SK-N-SH (cell line): ENCODE results near the gene SLC25A42. TPM values are rescaled to one million over a fixed set of nuclear protein-coding genes. Genes with fewer than 3 reads are reported as not detected.

ENCODE experiments used
- CTCF ChIA-PET: fragments of 300-600, 350-600 bp; formaldehyde crosslinking; extraction: SDS; loops from one replicate; lab custom pipeline; 2021; lab: Yijun Ruan, JAX
- POLR2A ChIA-PET: fragments of 350-600 bp; sonication (Branson Sonifier 250); formaldehyde crosslinking; extraction: SDS; loops from one replicate; lab custom pipeline; 2020; ENCODE audit warnings: antibody characterized with exemption, inconsistent platforms; lab: Yijun Ruan, JAX
- DNase-seq: peaks from one replicate; pipeline ENCODE4 v3.0.0; 2012
- H2AFZ ChIP-seq: fragments of 200-600 bp; sonication (generic); 2 replicates; pipeline ENCODE4 v1.8.1; 2016; ENCODE audit warnings: antibody characterized with exemption, mild to moderate bottlenecking, low read depth
- H3F3A ChIP-seq: fragments of 200-600 bp; sonication (generic); replicated peaks from 2 replicates; pipeline ENCODE3; 2016; ENCODE audit warnings: antibody characterized with exemption, mild to moderate bottlenecking; ENCODE audit not compliant: insufficient read depth
- H3K27ac ChIP-seq, 2 experiments: fragments of 200-500 bp in 1 of 2; fragments of 200-600 bp in 1 of 2; sonication (Bioruptor generic) in 1 of 2; sonication (generic), shearing (Covaris generic) in 1 of 2; 2 replicates each; pipeline versions ENCODE4 v1.5.1 to v1.6.1; 2014 to 2016; ENCODE audit warnings: low read depth in 2 of 2, inconsistent platforms in 1 of 2, low read length in 1 of 2, mild to moderate bottlenecking in 1 of 2, mixed read lengths in 1 of 2
- H3K27me3 ChIP-seq: fragments of 200-600 bp; sonication (generic), shearing (Covaris generic); 2 replicates; pipeline ENCODE4 v1.6.1; 2016; ENCODE audit warnings: mixed run types; ENCODE audit not compliant: insufficient read depth
- H3K36me3 ChIP-seq, 2 experiments: fragments of 200-500 bp in 1 of 2; fragments of 200-600 bp in 1 of 2; sonication (Bioruptor generic) in 1 of 2; sonication (generic) in 1 of 2; replicated peaks in 1 of 2; 2 replicates each; pipeline versions ENCODE3 to v1.5.1; 2014 to 2016; ENCODE audit warnings: low read length in 1 of 2, mild to moderate bottlenecking in 1 of 2; ENCODE audit not compliant: insufficient read depth in 2 of 2, control insufficient read depth in 1 of 2
- H3K4me1 ChIP-seq, 2 experiments: fragments of 200-500 bp in 1 of 2; fragments of 200-600 bp in 1 of 2; sonication (Bioruptor generic) in 1 of 2; sonication (generic), shearing (Covaris generic) in 1 of 2; 2 replicates each; pipeline versions ENCODE4 v1.5.1 to v1.6.1; 2014 to 2016; ENCODE audit warnings: low read depth in 1 of 2, low read length in 1 of 2, mixed run types in 1 of 2; ENCODE audit not compliant: insufficient read depth in 2 of 2, control insufficient read depth in 1 of 2
- H3K4me2 ChIP-seq: fragments of 200-600 bp; sonication (generic), shearing (Covaris generic); 2 replicates; pipeline ENCODE4 v1.6.1; 2017; ENCODE audit warnings: mixed run types
- H3K4me3 ChIP-seq, 2 experiments: fragments of 200-500 bp in 1 of 2; fragments of 200-600 bp in 1 of 2; sonication (Bioruptor generic) in 1 of 2; sonication (generic), shearing (Covaris generic) in 1 of 2; 2 replicates each; pipeline versions ENCODE4 v1.5.1 to v1.8.1; 2014 to 2016; ENCODE audit warnings: low read depth in 2 of 2, inconsistent platforms in 1 of 2, low read length in 1 of 2, mild to moderate bottlenecking in 1 of 2, mixed read lengths in 1 of 2, moderate library complexity in 1 of 2
- H3K79me2 ChIP-seq: fragments of 200-600 bp; sonication (generic); 2 replicates; pipeline ENCODE4 v1.8.1; 2017; ENCODE audit warnings: mild to moderate bottlenecking; ENCODE audit not compliant: insufficient read depth
- H3K9ac ChIP-seq: fragments of 200-600 bp; sonication (generic); 2 replicates; pipeline ENCODE4 v1.6.1; 2017; ENCODE audit warnings: mixed run types
- H3K9me2 ChIP-seq: fragments of 200-600 bp; sonication (generic); 2 replicates; pipeline ENCODE4 v1.6.1; 2017; ENCODE audit warnings: mixed run types
- H3K9me3 ChIP-seq: fragments of 200-600 bp; sonication (generic); 2 replicates; pipeline ENCODE4 v1.6.1; 2017; ENCODE audit warnings: mixed run types, mild to moderate bottlenecking, moderate library complexity
- H4K20me1 ChIP-seq: fragments of 200-600 bp; sonication (generic); 2 replicates; pipeline ENCODE4 v1.6.1; 2017; ENCODE audit warnings: mild to moderate bottlenecking, mixed run types; ENCODE audit not compliant: insufficient read depth
- EP300 ChIP-seq, 2 experiments: IDR thresholded peaks; 2 replicates each; pipeline versions ENCODE4 v1.4.0 to v1.6.1; 2012; ENCODE audit warnings: borderline replicate concordance in 1 of 2, low read depth in 1 of 2, low read length in 1 of 2
- FOSL2 ChIP-seq: IDR thresholded peaks from 2 replicates; pipeline ENCODE4 v1.4.0; 2012; ENCODE audit warnings: low read depth, mild to moderate bottlenecking, moderate library complexity, borderline replicate concordance
- FOXJ3 ChIP-seq: sonication (generic); formaldehyde crosslinking; IDR thresholded peaks from 2 replicates; pipeline ENCODE4 v1.5.1; 2020; ENCODE audit warnings: mild to moderate bottlenecking, missing genetic modification reagents
- FOXM1 ChIP-seq: IDR thresholded peaks from 2 replicates; pipeline ENCODE4 v1.4.0; 2012; ENCODE audit warnings: low read depth, mild to moderate bottlenecking
- GABPA ChIP-seq: IDR thresholded peaks from 2 replicates; pipeline ENCODE4 v1.4.0; 2012; ENCODE audit warnings: low read depth, mild to moderate bottlenecking
- MEF2A ChIP-seq: IDR thresholded peaks from 2 replicates; pipeline ENCODE4 v1.4.0; 2012; ENCODE audit warnings: low read depth, borderline replicate concordance
- MXI1 ChIP-seq: IDR thresholded peaks from 2 replicates; pipeline ENCODE4 v1.6.1; 2012; ENCODE audit warnings: mild to moderate bottlenecking, low read depth, low read length, improper control_type of control experiment
- NFIC ChIP-seq: IDR thresholded peaks from 2 replicates; pipeline ENCODE4 v1.4.0; 2012; ENCODE audit warnings: borderline replicate concordance
- NRF1 ChIP-seq: IDR thresholded peaks from 2 replicates; pipeline ENCODE4 v1.6.1; 2012; ENCODE audit warnings: low read depth, mild to moderate bottlenecking, low read length
- POLR2AphosphoS5 ChIP-seq: IDR thresholded peaks from 2 replicates; pipeline ENCODE4 v1.6.1; 2012; ENCODE audit warnings: low read depth, low read length
- RAD21 ChIP-seq: IDR thresholded peaks from 2 replicates; pipeline ENCODE4 v1.6.1; 2012; ENCODE audit warnings: mild to moderate bottlenecking, low read length
- RCOR1 ChIP-seq: fragments of 150-350 bp; IDR thresholded peaks from 2 replicates; pipeline ENCODE4 v1.6.1; 2017; ENCODE audit warnings: antibody characterized with exemption, low read length
- RFX5 ChIP-seq: IDR thresholded peaks from 2 replicates; pipeline ENCODE4 v1.6.1; 2012; ENCODE audit warnings: mild to moderate bottlenecking, improper control_type of control experiment, low read length
- RXRA ChIP-seq: IDR thresholded peaks from 2 replicates; pipeline ENCODE4 v1.4.0; 2012; ENCODE audit warnings: low read depth, mild to moderate bottlenecking, borderline replicate concordance
- SIN3A ChIP-seq: IDR thresholded peaks from 2 replicates; pipeline ENCODE4 v1.6.1; 2012; ENCODE audit warnings: low read depth, mild to moderate bottlenecking, low read length, moderate library complexity, borderline replicate concordance
- TEAD4 ChIP-seq: IDR thresholded peaks from 2 replicates; pipeline ENCODE4 v1.4.0; 2012; ENCODE audit warnings: mild to moderate bottlenecking, borderline replicate concordance; ENCODE audit not compliant: insufficient read depth
- WGBS: methylation state at CpG from one replicate; pipeline ENCODE4 v1.1.6; 2017; ENCODE audit warnings: low lambda C conversion rate; 5-methylcytosine and 5-hydroxymethylcytosine counted together
- polyA plus RNA-seq, 3 experiments: library from polyadenylated mRNA; depleted of rRNA; stranded (reverse); fragments of >200 nt; gene quantifications; 2 replicates each; pipeline ENCODE4 v1.2.3, GENCODE V29; 2012
- TF ChIP-seq, protein P1 (sequence below): IDR thresholded peaks from 2 replicates; pipeline ENCODE4 v1.6.1; 2012; ENCODE audit warnings: mild to moderate bottlenecking, low read depth, low read length, moderate library complexity
- TF ChIP-seq, protein P2 (sequence below): fragments of 150-350 bp; IDR thresholded peaks from 2 replicates; pipeline ENCODE4 v1.6.1; 2016; ENCODE audit warnings: mild to moderate bottlenecking, low read depth, low read length

SLC25A42 gene
- polyA plus RNA-seq, 1 of the 3 experiments (the other 2 are of a cell fraction) = 6.1 TPM

DNA sequence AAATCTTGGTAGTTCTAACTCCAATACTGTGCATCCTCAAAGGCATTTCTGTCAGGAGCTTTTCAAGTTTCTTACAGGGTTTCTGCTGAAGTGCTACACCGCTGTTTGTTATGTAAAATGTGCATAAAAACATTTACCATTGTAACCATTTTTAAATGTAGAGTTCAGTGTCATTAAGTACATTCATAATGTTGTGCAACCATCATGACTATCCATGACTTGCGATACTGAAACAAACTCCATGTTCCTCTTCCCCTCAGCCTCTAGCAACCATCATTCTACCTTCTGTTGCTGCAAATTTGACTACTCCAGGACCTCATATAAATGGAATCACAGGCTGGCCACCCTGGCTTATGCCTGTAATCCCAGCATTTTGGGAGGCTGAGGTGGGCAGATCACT is 14.4 kb upstream of the SLC25A42 start:
- H3K79me2 ChIP-seq = no peaks in the 10 kb centered on the region
- H3K4me2 ChIP-seq = no peak overlapping the region
- ChIA-PET POLR2A (no interaction called here), CTCF (no interaction called here)
- no peaks in the 10 kb centered on the region for H3F3A ChIP-seq
- no peaks in the 10 kb centered on the region for H3K27me3 ChIP-seq
- no peak overlapping the region for H3K4me3 ChIP-seq
- H3K4me1 ChIP-seq = no peaks in the 10 kb centered on the region
- H4K20me1 ChIP-seq = no peaks in the 10 kb centered on the region
- no peak for DNase-seq
- no peaks in the 10 kb centered on the region for H3K9me2 ChIP-seq
- no peak for TF ChIP-seq POLR2AphosphoS5
- TF ChIP-seq NFIC = no peak
- TF ChIP-seq FOXM1 = no peak
- TF ChIP-seq, protein P1, sequence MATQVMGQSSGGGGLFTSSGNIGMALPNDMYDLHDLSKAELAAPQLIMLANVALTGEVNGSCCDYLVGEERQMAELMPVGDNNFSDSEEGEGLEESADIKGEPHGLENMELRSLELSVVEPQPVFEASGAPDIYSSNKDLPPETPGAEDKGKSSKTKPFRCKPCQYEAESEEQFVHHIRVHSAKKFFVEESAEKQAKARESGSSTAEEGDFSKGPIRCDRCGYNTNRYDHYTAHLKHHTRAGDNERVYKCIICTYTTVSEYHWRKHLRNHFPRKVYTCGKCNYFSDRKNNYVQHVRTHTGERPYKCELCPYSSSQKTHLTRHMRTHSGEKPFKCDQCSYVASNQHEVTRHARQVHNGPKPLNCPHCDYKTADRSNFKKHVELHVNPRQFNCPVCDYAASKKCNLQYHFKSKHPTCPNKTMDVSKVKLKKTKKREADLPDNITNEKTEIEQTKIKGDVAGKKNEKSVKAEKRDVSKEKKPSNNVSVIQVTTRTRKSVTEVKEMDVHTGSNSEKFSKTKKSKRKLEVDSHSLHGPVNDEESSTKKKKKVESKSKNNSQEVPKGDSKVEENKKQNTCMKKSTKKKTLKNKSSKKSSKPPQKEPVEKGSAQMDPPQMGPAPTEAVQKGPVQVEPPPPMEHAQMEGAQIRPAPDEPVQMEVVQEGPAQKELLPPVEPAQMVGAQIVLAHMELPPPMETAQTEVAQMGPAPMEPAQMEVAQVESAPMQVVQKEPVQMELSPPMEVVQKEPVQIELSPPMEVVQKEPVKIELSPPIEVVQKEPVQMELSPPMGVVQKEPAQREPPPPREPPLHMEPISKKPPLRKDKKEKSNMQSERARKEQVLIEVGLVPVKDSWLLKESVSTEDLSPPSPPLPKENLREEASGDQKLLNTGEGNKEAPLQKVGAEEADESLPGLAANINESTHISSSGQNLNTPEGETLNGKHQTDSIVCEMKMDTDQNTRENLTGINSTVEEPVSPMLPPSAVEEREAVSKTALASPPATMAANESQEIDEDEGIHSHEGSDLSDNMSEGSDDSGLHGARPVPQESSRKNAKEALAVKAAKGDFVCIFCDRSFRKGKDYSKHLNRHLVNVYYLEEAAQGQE = no peak
- no peak for TF ChIP-seq RXRA
- TF ChIP-seq, protein P2, sequence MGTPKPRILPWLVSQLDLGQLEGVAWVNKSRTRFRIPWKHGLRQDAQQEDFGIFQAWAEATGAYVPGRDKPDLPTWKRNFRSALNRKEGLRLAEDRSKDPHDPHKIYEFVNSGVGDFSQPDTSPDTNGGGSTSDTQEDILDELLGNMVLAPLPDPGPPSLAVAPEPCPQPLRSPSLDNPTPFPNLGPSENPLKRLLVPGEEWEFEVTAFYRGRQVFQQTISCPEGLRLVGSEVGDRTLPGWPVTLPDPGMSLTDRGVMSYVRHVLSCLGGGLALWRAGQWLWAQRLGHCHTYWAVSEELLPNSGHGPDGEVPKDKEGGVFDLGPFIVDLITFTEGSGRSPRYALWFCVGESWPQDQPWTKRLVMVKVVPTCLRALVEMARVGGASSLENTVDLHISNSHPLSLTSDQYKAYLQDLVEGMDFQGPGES = no peak
- TF ChIP-seq EP300 (IDR thresholded peaks at IDR 0.05; ENCODE audit: borderline replicate concordance in 1 of 2, low read depth in 1 of 2, low read length in 1 of 2) = no peak
- no peak for TF ChIP-seq FOXJ3 (CRISPR knock-in tag)
- TF ChIP-seq MXI1 = no peak
- no peak for TF ChIP-seq RFX5
- no peak for TF ChIP-seq RCOR1
- no peak for TF ChIP-seq RAD21
- no peak for TF ChIP-seq NRF1
- TF ChIP-seq TEAD4 = no peak
- no peak overlapping the region for H3K27ac ChIP-seq
- H2AFZ ChIP-seq = no peak overlapping the region
- H3K36me3 ChIP-seq = peaks cover 5 to 21% of the 10 kb centered on the region in 2 experiments
- no peaks in the 10 kb centered on the region for H3K9me3 ChIP-seq
- 98% methylated on average over 2 of the region's 2 CpGs for WGBS
- H3K9ac ChIP-seq = no peak overlapping the region

DNA sequence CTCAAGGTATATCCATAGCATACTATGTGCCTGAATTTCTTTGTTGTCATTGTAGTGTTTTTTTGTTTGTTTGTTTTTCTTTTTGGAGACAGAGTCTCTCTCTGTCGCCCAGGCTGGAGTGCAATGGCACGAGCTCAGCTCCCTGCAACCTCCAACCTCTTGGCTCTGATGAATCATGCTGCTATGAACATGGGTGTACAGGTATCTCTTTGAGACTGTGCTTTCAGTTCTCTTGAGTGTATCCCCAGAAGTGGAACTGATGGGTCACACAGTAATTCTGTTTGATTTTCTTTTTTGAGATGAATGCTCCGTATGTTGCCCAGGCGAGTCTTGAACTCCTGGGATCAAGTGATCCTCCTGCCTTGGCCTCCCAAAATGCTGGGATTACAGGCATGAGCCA is 13.7 kb upstream of the SLC25A42 start:
- TF ChIP-seq GABPA (no peak), RXRA (no peak), SIN3A (no peak), FOSL2 (no peak), MEF2A (no peak)
- TF ChIP-seq, all 33 proteins: peak for 0
- H3K36me3 ChIP-seq = peaks cover 5 to 24% of the 10 kb centered on the region in 2 experiments
- POLR2A ChIA-PET = no interaction called here

More for the DNA sequence above, 13.7 kb upstream of the SLC25A42 start:
- Histone ChIP-seq H3K4me3 (no peak overlapping the region), H3K9me2 (no peaks in the 10 kb centered on the region), H3K9me3 (no peaks in the 10 kb centered on the region), H3K79me2 (no peaks in the 10 kb centered on the region), H3K4me2 (no peak overlapping the region), H3F3A (no peaks in the 10 kb centered on the region), H3K27me3 (no peaks in the 10 kb centered on the region), H3K9ac (no peak overlapping the region), H2AFZ (no peak overlapping the region), H3K4me1 (no peaks in the 10 kb centered on the region), H3K27ac (no peak overlapping the region), H4K20me1 (no peaks in the 10 kb centered on the region)
- CTCF ChIA-PET = interaction anchor here (5.1 to 5.6 kb wide), 2 partner anchors 90 to 124 kb away, joined by 24 to 34 read pairs; no protein-coding TSS in a partner anchor
- no peak for DNase-seq
- WGBS = 93% methylated on average over 4 of the region's 4 CpGs
